CD14-positive monocyte (primary cell): ENCODE measurements around the gene UNC13B. TPM values are rescaled to one million over a fixed set of nuclear protein-coding genes. Genes with fewer than 3 reads are reported as not detected.

Source experiments
- DNase-seq, 3 donors: peaks; one replicate each; pipeline ENCODE4 v3.0.0-alpha.2; 2011 to 2022
- H2AFZ ChIP-seq: 2 replicates; pipeline ENCODE4 v1.6.0; 2012; ENCODE audit warnings: mild to moderate bottlenecking, low read depth, low read length, inconsistent platforms; ENCODE audit not compliant: insufficient read depth, poor library complexity, severe bottlenecking
- H3K27ac ChIP-seq, 2 donors: 1 replicate in 1 of 2; 2 replicates in 1 of 2; pipeline ENCODE4 v1.5.1; 2012 to 2013; ENCODE audit warnings: low read length in 2 of 2, control low read depth in 1 of 2, inconsistent platforms in 1 of 2, low read depth in 1 of 2, mild to moderate bottlenecking in 1 of 2
- H3K27me3 ChIP-seq, 2 donors: one replicate each; pipeline versions ENCODE4 v1.6.0 to v1.6.1; 2011 to 2013; ENCODE audit warnings: low read length in 2 of 2; ENCODE audit not compliant: control insufficient read depth in 2 of 2, insufficient read depth in 2 of 2
- H3K36me3 ChIP-seq, 2 donors: replicated peaks in 1 of 2; 1 replicate in 1 of 2; 2 replicates in 1 of 2; pipeline versions ENCODE4 v1.5.1 to v1.6.1; 2012 to 2013; ENCODE audit warnings: low read length in 2 of 2, control low read depth in 1 of 2, inconsistent platforms in 1 of 2, mild to moderate bottlenecking in 1 of 2; ENCODE audit not compliant: insufficient read depth in 2 of 2, control insufficient read depth in 1 of 2
- H3K4me1 ChIP-seq, 2 donors: 1 replicate in 1 of 2; 2 replicates in 1 of 2; pipeline versions ENCODE4 v1.5.1 to v1.6.1; 2012 to 2013; ENCODE audit warnings: low read length in 2 of 2, control low read depth in 1 of 2, inconsistent platforms in 1 of 2, mild to moderate bottlenecking in 1 of 2, moderate library complexity in 1 of 2; ENCODE audit not compliant: insufficient read depth in 2 of 2, control insufficient read depth in 1 of 2
- H3K4me2 ChIP-seq: replicated peaks from 2 replicates; pipeline ENCODE3; 2012; ENCODE audit warnings: low read length, moderate library complexity, mild to moderate bottlenecking; ENCODE audit not compliant: poor library complexity, severe bottlenecking; ENCODE audit errors: extremely low read depth
- H3K4me3 ChIP-seq, 3 experiments: fragments of 200-600 bp in 1 of 3; sonication (generic) in 1 of 3; replicated peaks in 1 of 3; 1 replicate in 2 of 3; 2 replicates in 1 of 3; pipeline ENCODE4 v1.5.1; 2011 to 2013; ENCODE audit warnings: low read length in 3 of 3, mild to moderate bottlenecking in 3 of 3, control low read depth in 2 of 3, low read depth in 2 of 3, inconsistent platforms in 1 of 3, moderate library complexity in 1 of 3
- H3K79me2 ChIP-seq: 2 replicates; pipeline ENCODE4 v1.6.0; 2012; ENCODE audit warnings: mild to moderate bottlenecking, control low read depth, inconsistent platforms, low read length, moderate library complexity; ENCODE audit not compliant: insufficient read depth
- H3K9ac ChIP-seq: 2 replicates; pipeline ENCODE4 v1.6.0; 2017; ENCODE audit warnings: low read length, mild to moderate bottlenecking; ENCODE audit not compliant: insufficient read depth, poor library complexity, severe bottlenecking
- H3K9me3 ChIP-seq, 2 donors: replicated peaks in 1 of 2; 1 replicate in 1 of 2; 2 replicates in 1 of 2; pipeline versions ENCODE4 v1.5.1 to v1.6.1; 2012 to 2013; ENCODE audit warnings: low read length in 2 of 2, control low read depth in 1 of 2; ENCODE audit not compliant: control insufficient read depth in 1 of 2, insufficient read depth in 1 of 2
- H4K20me1 ChIP-seq: 2 replicates; pipeline ENCODE4 v1.6.0; 2012; ENCODE audit warnings: mild to moderate bottlenecking, low read length, control low read depth, moderate library complexity; ENCODE audit not compliant: insufficient read depth
- H3K27ac Mint-ChIP-seq, 7 donors: one replicate each; pipeline ENCODE4 v1.8.0; 2020; ENCODE audit warnings: mild to moderate bottlenecking in 7 of 7, mixed read lengths in 7 of 7, moderate library complexity in 6 of 7, inconsistent platforms in 2 of 7
- H3K27me3 Mint-ChIP-seq, 3 donors: one replicate each; pipeline ENCODE4 v1.8.0; 2021 to 2022; ENCODE audit warnings: low read depth in 3 of 3, mild to moderate bottlenecking in 3 of 3, mixed read lengths in 3 of 3, moderate library complexity in 3 of 3, inconsistent platforms in 1 of 3
- H3K36me3 Mint-ChIP-seq, 2 donors: one replicate each; pipeline ENCODE4 v1.8.0; 2020; ENCODE audit warnings: mixed read lengths in 2 of 2, inconsistent platforms in 1 of 2, mild to moderate bottlenecking in 1 of 2
- H3K4me1 Mint-ChIP-seq: one replicate; pipeline ENCODE4 v1.8.0; 2020; ENCODE audit warnings: mild to moderate bottlenecking, mixed read lengths
- H3K4me3 Mint-ChIP-seq, 2 donors: one replicate each; pipeline ENCODE4 v1.8.0; 2020; ENCODE audit warnings: mild to moderate bottlenecking in 2 of 2, mixed read lengths in 2 of 2, moderate library complexity in 1 of 2
- H3K9me3 Mint-ChIP-seq, 7 donors: one replicate each; pipeline ENCODE4 v1.8.0; 2020 to 2022; ENCODE audit warnings: mixed read lengths in 7 of 7, mild to moderate bottlenecking in 6 of 7, moderate library complexity in 6 of 7, inconsistent platforms in 2 of 7
- WGBS: methylation state at CpG from one replicate; pipeline ENCODE4 v1.1.5; 2013; ENCODE audit warnings: missing lambda C conversion rate; ENCODE audit not compliant: insufficient coverage; 5-methylcytosine and 5-hydroxymethylcytosine counted together
- intact Hi-C, 2 donors: fragments of 100-400 bp; cut with micrococcal nuclease; formaldehyde crosslinking; loops; one replicate each; pipeline versions ENCODE4 v1.15.0 to v1.15.1; 2023
- polyA plus RNA-seq, 3 donors: library from polyadenylated mRNA; depleted of rRNA in 1 of 3; unstranded in 2 of 3; stranded (reverse) in 1 of 3; fragments of 300-500 nt in 2 of 3; fragments of >200 nt in 1 of 3; fragmentation: Illumina TruSeq in 2 of 3; gene quantifications; 1 replicate in 2 of 3; 2 replicates in 1 of 3; pipeline ENCODE4 v1.2.3, GENCODE V29; 2012 to 2021
- TF ChIP-seq, protein P1 (sequence below): fragments of 200-600 bp; IDR thresholded peaks from one replicate; pipeline ENCODE4 v1.8.0; 2022; ENCODE audit warnings: antibody characterized with exemption, mild to moderate bottlenecking

UNC13B gene
- polyA plus RNA-seq, 3 donors: 0.41 to 0.81 (median 0.66) TPM

DNA sequence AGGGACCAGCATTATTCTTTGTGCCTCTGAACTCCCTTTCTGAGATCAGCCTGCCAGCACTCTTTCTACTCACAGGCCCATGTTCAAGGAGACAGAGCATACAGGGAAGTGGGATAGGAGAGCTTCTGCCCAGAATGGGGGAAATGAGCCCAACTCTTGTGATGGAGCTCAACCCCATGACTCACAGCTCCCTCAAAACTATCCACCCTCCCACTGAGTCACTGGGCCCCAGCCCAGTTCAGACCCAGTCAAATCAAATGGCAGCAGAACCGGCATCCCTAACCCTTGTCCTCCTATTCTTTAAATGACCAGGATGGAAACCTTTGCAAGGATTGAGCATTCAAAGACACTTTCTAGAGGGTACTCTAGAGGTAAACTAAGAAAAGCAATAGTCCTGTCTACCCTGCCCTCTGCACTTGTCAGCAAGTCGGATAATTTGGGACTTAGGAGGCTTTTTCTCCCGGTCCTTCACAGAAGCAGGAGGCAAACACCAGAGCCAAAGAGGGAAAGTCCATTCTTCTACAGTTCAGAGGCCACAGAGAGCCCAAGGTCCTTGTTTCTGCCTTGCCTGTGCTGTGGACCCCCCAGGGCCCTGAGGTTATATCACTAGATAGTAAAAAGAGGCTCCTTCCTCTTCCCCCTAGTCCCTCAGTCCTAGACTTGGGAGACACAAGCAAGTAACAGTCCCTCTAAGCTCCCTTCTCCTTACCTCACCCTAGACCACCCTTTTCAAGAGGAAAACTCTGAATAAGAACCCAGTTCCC lies 49.4 kb upstream of the UNC13B start:
- peaks cover 74% of the 10 kb centered on the region for H3K79me2 ChIP-seq
- H2AFZ ChIP-seq: no peak overlapping the region
- no peaks in the 10 kb centered on the region for H3K9me3 ChIP-seq
- intact Hi-C loops: loop anchor here (5.0 to 10.0 kb wide), 6 partner anchors 40 to 620 kb away; partner anchors contain the start of genes CCDC107 (in 1 of the 2), CCL27 (in 1 of the 2), CREB3 (in 1 of the 2) and RMRP (in 1 of the 2)
- peak overlapping the region; percentile 67 for H3K4me2 ChIP-seq
- peaks cover 60 to 70% of the 10 kb centered on the region in 2 donors for H3K4me1 ChIP-seq
- Mint-ChIP-seq H3K27ac (peak overlapping the region; percentile 99 to 100 (median 100)), H3K9me3 (peaks cover 0 to 3% (median 0%) of the 10 kb centered on the region in 7 donors), H3K27me3 (peaks cover 0 to 6% (median 0%) of the 10 kb centered on the region in 3 donors), H3K4me3 (peak overlapping the region; percentile 86 to 96), H3K4me1 (peaks cover 64% of the 10 kb centered on the region), H3K36me3 (peaks cover 23 to 46% of the 10 kb centered on the region in 2 donors)
- peak overlapping the region; percentile 41 to 77 (median 51) for H3K4me3 ChIP-seq
- H4K20me1 ChIP-seq: peaks cover 64% of the 10 kb centered on the region
- WGBS: 100% methylated on average over 2 of the region's 3 CpGs
- peak overlapping the region; percentile 94 to 95 for H3K27ac ChIP-seq
- H3K9ac ChIP-seq: peak overlapping the region; percentile 75
- TF ChIP-seq, protein P1, sequence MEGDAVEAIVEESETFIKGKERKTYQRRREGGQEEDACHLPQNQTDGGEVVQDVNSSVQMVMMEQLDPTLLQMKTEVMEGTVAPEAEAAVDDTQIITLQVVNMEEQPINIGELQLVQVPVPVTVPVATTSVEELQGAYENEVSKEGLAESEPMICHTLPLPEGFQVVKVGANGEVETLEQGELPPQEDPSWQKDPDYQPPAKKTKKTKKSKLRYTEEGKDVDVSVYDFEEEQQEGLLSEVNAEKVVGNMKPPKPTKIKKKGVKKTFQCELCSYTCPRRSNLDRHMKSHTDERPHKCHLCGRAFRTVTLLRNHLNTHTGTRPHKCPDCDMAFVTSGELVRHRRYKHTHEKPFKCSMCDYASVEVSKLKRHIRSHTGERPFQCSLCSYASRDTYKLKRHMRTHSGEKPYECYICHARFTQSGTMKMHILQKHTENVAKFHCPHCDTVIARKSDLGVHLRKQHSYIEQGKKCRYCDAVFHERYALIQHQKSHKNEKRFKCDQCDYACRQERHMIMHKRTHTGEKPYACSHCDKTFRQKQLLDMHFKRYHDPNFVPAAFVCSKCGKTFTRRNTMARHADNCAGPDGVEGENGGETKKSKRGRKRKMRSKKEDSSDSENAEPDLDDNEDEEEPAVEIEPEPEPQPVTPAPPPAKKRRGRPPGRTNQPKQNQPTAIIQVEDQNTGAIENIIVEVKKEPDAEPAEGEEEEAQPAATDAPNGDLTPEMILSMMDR: no peak
- peak; percentile 94 to 97 (median 96) for DNase-seq
- no peaks in the 10 kb centered on the region for H3K27me3 ChIP-seq
- peaks cover 15 to 25% of the 10 kb centered on the region in 2 donors for H3K36me3 ChIP-seq

DNA sequence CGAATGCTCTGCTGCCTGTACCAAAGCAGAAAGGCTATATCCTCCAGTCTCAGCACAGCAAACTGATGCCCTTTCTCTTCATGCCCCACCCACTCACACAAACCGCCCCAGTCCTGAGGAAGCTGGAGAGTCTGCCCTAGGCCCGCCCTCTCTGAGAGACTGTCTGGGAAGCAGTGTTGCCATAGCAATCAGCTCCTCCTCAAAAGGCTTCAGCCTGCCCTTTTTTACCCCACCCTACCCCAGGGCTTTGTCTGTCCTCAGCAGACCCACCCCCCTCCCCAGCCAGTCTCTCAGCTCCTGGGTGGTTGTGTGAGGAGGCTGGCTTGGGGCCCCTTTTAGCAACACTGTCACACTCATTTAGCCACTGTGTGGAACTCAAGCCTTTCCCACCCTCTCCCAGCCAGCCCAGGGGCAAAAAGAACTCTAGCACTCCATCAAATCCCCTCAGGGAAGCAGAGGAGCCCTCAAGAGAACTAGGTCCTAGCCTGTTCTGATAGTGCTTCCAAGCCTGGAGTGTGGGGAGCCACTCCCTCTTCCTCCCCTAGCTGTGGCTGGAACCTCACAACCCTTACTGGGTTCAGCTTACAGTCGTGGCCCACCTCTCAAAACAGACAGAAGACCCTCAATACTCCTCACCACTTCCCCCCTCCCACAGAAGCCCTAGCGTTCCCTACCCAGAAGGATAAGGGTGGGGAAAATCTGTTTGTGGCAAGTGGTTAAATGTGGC lies 47.5 kb upstream of the UNC13B start:
- Histone ChIP-seq H3K27ac (peak overlapping the region; percentile 95 to 98), H2AFZ (no peak overlapping the region), H3K4me2 (peak overlapping the region; percentile 89), H3K36me3 (peaks cover 0 to 6% of the 10 kb centered on the region in 2 donors), H3K9ac (peak overlapping the region; percentile 89), H3K4me3 (peak overlapping the region; percentile 52 to 91 (median 72)), H4K20me1 (peaks cover 46% of the 10 kb centered on the region), H3K79me2 (peaks cover 59% of the 10 kb centered on the region), H3K4me1 (peaks cover 58 to 68% of the 10 kb centered on the region in 2 donors), H3K27me3 (no peaks in the 10 kb centered on the region), H3K9me3 (no peaks in the 10 kb centered on the region)
- Mint-ChIP-seq H3K27ac (peak overlapping the region; percentile 99 to 100 (median 99)), H3K36me3 (peaks cover 12 to 28% of the 10 kb centered on the region in 2 donors), H3K27me3 (peaks cover 0 to 6% (median 0%) of the 10 kb centered on the region in 3 donors), H3K4me1 (peaks cover 66% of the 10 kb centered on the region), H3K4me3 (peak overlapping the region; percentile 97 to 99), H3K9me3 (peaks cover 0 to 3% (median 0%) of the 10 kb centered on the region in 7 donors)
- WGBS: 4% methylated on average over 3 of the region's 5 CpGs
- DNase-seq: peak; percentile 85 to 99 (median 95)
- TF ChIP-seq, protein P1: no peak
- intact Hi-C loops: loop anchor here (2.0 to 10.0 kb wide), 7 partner anchors 42 to 618 kb away; partner anchors contain the start of genes CCDC107 (in 1 of the 2), CCL27 (in 1 of the 2), CREB3 (in 1 of the 2) and DNAJB5 (in 1 of the 2)
